Stimulated activated CD4-positive, alpha-beta T cell treated with anti-CD3 and anti-CD28 coated beads, Interleukin-4, amount 100 ng/mL, for 1 hour (primary cell): ENCODE measurements around the gene CHIT1.

Experiments used
- DNase-seq: peaks from one replicate; pipeline ENCODE4 v3.0.0-alpha.2; 2020

Gene CHIT1

DNA sequence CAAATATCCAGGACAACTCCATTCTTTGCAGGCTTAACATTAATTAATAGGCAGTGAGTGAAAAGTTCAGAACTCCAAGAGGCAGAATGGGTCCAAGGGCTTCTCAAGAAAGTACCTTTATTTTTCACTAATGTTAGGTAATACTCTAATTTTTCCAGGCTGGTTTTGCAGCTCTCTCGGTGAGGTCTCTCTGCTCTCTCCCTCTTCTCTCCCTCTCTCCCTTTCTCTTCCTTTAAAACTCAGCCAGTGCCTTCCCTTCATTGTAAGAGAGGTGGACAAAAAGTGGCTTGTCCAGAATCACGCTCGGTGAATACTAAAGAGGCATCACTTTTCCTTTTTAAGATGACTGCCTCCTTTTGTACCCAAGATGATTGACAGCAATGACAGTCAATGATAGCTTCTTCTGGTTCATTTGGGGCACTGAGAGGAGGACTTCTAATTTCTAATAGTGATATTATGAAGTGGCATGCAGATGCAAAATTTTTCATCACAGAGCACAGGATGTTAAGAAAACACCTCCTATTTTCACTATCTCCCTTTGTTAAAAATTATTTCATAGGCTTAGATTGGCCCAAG is 41.7 kb downstream of the CHIT1 start:
- no peak for DNase-seq

DNA sequence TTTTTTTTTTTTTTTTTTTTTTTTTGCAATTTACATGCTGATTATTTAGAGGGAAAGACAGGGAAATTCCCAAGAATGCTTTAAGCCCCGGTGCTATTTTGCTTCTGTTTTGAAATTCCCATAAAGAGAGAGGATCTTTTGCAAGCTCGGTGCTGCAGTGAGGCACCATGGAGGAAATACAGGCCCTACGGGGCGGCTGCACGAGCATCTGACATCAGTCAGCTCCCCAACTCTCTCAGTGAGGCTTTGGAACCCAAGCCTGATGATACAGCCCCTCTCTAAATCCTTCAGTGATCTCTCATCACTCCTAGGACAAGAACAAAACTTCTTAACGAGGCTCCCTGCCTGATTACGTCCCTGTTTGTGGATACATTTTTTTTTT is 42.2 kb downstream of the CHIT1 start:
- no peak for DNase-seq

DNA sequence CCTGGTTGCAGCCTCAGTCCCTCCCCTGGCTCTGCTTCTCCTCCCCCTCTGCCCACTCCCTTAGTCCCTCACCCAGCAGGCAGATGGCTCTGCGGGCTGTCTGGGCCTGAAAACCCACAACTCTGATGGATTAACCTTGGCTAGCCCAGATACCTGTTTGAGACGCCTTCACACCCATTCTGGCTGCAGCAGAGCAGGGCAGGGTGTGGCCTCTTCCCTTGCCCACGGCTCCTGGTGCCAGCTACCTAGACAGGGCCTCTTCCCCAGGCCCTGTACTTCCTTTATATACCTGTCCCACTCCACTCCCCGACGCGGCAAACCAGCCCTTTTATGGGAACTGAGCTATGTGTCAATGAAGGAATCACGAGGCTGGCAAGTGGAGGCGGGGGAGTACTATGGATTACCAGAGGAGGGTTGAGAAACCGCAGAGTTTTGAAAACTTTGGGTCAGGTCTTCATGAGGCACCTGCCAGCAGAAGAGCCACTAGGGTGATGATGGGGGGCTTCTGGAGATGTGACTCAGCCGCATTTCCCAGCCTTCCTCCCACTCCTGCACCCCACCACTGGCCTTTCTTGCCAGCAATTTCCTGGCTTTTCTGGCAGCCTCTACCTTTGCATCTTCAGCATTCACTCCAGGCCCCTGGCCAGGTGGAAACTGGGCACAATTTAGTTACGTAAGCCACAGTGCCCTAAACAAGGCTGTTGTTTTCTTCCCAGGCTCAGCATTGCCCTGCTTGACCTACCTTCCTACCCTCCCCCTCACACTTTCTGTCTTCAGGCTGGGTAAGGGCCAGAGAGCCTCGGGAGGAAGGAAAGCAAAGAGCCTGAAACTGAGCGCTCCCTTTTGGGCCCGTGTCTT is 42.8 kb downstream of the CHIT1 start, which contains the start of gene CHI3L1:
TSS of gene CHI3L1 (minus strand) at position 259 of the 858 bp plus-strand sequence. CDS start at position 178, 81 bp downstream.
- DNase-seq: no peak

DNA sequence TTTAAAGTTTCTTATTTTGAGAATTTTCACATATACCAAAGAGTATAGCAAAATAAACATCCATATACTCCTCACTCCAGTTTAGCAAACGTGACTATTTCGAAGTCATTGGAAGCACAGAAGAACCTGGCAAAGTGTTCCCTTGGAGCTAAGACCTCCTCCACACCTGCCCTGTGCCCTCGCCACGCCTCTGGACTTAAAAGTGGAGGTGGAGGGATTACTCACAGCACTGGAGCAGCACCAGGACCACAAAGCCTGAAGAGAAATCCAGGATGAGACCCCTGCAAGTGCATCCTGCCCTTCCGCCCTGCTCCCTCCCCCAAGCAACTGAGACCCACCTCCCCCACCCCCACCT is 43.4 kb downstream of the CHIT1 start:
- no peak for DNase-seq

DNA sequence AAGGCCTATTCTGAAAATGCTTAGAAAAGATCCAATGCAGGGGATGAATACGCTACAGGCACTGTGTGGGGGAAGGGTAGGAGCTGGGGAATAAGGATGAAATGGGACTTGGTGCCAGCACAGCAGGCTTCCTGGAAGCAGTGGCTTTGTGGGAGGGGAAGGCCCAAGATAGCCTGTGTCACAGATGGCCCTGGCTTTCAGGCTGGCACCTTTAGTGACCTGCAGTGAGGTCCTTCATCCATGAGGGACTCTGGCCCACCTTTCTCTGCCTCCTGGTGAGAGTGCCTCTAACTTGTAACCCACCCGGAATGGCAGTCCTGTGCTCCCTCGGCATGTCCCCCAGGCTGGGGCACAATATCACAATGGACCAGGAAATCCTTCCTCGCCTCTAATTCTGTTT is 43.9 kb downstream of the CHIT1 start:
- no peak for DNase-seq

DNA sequence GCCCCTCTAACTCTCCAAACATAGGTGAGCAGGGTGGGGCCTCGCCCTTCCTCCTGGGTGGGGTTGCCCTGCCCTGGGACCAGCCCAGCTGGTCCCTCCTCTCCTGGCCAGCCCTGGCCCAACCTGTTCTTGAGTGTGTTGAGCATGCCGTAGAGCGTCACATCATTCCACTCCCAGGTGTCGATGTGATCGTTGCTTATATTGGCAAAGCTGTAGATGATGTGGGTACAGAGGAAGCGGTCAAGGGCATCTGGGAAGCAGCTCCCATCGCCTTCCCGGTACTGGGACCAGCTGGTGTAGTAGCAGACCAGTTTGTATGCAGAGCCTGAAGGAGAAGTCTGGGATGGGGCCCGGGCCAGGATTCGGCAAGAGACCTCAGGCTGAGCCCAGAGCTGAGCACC is 44.4 kb downstream of the CHIT1 start:
- DNase-seq: no peak

DNA sequence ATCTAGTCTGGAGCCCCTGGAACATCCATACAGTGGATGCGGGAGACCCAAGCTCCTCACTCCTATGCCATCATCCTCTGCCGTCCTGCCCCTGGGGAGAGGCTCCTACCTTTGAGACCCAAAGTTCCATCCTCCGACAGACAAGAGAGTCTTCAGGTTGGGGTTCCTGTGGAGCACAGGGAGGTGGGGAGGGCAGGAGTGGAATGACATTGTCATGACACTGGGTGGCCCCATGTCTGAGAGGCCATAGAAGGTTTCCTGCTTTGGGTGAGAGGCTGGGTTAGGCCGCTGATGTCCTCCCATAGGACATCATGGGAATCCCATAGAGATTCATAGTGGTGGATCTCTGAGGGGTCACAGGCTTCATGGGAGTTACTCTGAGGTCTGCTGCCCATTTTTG is 45.0 kb downstream of the CHIT1 start:
- DNase-seq: no peak

DNA sequence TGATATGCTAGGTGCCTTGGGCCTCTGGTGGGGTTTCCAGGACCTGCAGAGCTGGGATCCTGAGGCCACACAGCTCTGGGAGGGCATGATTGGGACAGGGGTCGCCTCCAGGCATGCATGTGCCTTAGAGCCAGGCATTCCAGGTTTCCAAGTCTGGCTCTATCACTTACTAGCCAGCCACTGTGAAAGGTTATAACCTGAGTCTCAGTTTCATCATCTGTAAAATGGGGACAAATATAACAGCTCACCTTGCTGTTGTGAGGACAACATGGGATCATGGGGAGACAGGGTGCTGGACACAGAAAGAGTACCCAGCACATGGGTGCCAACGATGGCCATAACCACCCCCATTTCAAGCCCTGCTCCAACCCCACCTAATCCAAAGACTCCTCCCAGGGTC is 45.6 kb downstream of the CHIT1 start:
- DNase-seq: no peak

DNA sequence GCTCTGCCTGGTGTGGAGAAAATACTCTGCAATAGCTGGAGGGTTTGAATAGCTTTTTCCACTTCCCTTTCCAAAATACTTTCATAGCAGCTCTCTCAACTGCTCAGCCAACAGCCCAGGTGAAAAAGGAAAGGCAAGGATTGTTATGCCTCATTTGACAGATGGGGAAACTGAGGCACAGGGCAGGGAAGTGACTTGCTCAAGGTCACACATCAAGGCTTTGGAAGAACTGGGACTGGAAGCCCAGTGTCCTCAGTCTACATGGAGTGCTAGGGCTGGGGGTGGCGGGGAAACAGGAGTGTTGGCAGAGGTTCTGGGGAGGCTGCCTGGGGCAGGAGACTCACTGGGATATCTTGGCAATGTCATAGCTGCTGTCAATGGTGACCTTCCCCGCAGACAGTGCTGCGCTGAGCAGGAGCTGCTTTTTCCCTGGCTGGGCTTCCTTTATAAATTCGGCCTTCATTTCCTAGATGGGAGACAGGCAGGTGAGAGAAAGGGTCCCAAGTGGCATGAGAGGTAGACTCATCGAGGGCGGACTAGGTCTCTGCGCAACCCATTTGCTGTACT is 47.0 kb downstream of the CHIT1 start:
- DNase-seq: no peak

DNA sequence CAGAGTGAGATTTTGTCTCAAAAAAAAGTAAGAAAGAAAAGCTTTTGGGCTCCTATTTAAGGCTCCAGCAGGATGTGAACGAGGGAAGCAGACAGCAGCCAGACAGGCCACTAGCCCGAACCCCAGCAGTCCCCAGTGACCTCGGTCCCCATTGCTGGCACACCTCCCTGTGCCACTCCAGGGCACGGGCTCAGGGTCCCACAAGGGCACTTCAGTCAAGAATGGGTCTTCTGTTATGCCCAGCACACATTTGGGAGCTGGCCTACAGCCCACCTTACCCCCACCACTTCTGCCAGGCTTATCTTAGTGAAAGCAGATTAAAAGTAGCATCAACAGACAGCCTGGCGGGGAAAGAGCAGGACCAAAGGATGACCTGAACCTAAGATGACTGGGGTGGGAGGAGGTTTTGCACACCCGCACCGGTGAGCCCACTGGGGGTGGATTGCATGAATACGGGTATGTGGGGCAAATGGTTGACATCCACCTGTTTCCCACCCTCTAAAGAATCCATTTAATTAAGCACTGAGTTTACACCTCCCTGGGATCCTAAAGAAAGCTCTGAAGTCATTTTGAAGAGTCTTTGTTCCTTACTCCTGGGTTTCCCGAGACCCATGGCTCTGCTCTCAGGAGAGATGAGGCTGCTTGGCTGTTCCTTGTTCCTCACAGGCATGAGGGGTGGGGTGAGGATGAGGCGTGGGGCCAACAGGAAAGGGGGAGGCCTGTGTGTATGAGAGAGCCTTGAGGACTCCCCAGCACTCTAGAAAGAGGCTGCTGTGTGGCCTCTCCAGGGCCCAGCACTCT is 47.7 kb downstream of the CHIT1 start:
- no peak for DNase-seq

DNA sequence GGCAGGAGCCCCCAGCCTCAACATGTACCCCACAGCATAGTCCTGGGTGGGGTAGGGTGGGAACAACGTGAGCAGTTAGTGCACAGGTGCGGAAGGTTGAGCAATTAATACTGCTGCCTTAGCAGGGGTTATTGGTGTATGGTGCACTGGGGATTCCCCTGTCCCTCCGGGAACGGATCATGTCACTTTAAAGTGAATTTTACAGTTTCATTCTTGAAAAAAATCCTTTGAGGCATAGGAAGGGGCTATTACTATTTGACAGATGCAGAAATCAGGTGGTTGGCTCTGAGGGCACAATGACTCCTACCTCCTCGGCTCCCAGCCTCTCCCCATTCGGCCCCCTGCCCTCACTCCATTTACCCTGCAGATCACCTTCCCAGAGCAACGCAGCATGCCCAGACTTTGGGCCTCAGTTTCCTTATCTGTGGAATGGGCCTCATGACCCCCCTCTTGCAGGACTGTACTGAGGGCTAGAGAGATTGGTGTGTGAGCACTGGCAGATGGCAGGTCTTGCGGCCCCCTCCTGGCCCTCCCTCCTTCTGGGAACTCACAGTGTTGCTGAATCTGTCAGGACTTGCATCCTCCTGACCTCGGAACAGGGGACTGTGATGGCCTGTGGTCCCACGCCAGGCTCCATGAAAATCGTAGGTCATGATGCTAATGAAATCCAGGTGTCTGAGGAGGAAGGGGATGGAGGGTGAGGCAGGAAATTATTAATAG is 48.7 kb downstream of the CHIT1 start:
- no peak for DNase-seq

DNA sequence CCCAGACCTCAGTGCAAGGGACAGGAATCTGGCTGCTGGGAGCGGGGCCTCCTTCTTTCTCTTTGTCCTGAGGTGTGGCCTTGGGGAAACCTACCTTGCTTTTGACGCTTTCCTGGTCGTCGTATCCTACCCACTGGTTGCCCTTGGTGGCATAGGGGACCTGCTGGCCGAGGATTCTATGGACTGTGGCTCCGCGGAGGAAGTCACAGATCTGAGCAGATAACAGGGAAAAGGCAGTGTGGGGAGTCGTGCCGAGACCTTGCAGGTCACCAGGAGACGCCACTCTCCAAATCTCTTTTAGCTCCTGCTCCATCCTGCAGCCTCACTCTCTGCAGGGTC is 49.8 kb downstream of the CHIT1 start:
- DNase-seq: no peak

DNA sequence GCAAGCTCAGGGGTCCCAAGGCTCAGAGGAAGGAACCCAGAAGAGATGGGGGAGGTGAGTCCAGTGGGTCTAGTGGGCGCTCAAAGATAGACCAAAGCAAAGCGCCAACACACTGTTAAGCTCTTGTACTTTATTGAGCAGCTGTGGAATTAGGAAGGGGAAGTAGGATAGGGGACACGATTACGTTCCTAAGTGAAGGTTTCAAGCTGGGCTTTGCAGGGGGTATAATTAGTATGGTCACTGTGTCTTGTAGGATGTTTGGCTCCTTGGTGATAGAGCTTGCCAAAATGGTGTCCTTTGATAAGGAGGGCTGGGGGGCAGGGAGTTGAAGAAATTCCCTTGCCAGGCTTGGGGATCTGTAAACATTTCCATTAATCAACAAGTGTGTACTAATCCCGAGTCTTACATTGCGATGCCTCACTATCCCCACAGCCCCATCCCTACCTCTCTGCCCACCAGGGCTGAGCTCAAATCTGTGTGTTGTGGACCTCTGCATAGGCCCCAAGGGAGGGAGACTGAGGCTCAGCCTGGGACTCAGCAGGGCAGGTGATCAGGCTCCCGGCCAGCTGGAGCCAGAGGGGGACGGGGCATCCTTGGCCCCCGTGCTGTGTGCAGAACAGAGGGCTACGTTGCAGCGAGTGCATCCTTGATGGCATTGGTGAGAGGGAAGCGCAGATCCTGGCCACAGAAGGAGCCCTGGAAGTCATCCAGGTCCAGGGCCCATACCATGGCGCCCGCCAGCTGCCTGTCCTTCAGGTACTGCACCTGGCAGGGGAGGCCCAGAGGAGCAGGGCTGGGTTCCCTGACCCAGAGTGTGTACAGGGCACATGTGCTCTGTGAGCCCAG is 50.4 kb downstream of the CHIT1 start:
- no peak for DNase-seq

DNA sequence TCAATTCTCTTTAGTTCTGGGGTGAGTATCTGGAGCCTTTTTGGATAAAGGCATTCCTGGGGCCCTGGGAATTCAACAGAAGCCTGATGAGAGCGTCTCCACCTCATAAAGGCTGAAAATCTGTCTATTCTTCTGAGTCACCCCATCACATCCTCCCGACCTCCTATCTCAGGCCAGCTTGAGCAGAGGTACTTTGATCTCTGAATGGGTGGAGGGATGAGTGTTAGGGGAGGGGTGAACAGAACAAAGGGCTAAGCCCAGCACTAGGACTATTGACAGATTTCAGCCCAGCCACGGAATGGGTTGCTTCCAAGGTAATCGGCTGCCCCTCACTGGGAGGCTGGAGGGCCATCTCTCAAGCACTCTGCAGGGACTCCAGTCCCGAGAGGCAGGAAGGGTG is 51.4 kb downstream of the CHIT1 start:
- no peak for DNase-seq

DNA sequence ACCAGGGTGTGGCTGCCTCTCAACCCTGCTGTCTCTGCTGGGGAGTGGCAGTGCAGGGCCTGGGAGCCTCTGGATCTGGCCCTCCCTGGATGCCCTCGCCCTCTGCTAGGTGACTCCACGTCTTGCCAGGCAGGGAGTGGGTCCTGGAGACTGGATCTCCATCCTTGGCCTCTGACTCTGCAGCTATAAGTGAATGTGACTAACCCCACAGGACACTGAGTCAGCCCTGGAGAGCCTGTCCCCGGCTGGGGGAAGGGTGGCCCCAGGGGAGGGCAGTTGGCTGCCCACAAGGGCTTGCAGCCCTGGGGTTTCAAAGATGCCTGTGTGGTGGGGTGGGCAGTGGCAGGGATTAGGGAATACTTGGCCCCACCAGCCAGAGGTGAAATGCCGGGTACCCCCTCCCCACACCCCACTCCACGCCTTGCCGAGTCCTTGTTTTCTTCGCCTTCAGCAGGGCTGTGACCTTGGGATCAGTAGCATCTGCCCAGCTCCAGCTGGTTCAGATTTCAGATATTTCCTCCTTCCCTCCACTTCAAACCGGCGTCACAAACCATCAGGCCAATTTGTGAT is 51.9 kb downstream of the CHIT1 start:
- no peak for DNase-seq

DNA sequence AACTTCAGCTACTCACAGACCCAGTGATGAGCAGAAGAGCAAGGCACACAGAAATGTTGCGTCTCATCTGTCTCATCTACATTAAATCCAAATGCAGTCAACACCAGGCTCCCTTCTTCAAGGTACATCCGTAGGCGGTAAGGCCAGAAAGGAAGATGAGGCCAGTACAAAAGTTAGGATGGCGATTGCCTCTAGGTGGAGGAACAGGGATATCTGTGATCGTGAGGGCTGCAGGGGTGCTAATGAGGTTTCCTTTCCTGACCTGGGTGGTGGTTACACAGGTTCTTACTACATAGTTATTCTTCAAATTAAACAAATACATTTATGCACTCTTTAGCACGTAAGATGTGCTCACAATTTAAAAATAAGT is 52.5 kb downstream of the CHIT1 start:
- no peak for DNase-seq

DNA sequence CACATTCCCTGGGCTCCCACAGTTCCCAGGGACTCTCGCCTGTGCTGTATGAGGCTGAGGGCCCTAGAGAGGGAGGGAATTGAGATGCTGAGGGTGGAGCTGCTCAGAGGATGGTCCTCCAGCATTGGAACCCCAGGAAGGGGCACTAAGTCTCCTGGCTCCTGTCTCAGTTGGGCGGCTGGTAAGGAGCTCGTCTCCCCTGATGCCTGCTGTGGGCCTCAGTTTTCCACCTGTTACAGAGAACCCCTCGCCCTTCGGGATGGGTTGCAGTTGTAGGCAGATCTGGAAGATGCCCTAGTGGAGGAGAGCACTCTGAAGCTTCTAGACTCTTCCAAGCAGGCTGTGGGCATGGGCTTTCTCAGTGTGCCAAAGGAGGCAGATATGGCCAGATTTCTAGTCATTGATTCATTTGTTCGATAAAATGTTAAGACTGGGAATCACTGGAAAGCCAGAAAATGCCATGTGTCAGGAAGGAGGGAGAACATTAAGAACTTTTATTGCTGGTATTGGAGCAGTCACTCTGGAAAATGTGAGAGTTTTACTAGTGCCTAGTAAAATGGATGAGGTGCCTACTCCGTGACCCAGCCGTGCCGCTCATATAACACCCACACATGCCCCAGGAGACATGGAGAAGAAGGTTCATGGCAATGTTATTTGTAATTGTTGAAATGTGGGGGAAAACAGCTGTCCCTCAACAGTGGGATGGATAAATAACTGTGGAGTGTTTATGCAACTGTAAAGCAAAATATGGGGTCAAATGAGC is 53.0 kb downstream of the CHIT1 start:
- no peak for DNase-seq

DNA sequence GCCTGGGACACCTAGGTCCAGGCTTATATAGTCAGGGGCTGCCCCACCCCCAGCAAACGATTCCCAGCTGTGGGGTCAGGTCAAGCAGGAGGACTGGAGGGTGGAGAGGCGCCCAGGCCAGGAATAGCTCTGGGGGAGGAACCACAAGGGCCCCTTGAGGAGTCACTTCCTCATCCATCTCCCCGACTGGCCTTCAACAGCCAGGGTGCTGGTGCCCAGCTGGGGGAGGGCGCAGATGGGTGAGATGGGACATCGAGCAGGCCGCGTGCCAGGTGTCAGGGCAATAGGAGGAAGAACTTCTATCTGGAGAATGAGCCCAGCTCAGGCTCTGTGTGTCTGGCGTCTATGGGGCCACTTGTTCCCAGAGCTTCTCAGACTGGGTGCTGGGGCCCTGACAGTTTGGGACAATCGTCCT is 53.6 kb downstream of the CHIT1 start:
- no peak for DNase-seq

DNA sequence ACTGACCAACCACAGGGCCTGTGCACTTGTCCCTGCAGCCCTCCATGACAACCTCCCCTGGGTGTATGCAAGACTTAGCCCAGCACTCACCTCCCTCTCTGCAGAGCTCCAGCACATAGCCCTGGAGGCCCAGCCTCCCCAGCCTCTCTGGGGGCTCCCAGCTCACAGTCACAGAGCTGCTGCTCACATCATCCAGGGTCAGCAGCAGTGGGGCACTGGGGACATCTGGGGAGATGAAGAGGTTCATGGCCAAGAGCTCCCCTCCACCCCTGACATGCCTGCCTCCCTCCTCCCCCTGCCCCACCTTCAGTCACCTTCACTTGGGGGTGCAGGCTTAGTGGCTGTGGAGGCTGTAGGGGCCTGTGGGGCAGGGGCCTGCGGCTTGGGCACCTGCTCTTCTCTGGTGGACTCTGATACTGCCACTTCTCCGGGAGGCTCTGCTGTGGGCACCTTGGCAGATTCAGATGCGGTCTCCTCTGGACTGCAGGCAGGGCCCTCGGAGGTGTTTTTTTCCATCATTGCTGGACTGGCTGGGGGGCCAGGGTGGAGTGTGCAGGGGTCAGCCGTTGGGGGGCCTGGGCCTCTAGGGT is 54.1 kb downstream of the CHIT1 start, which contains the start of gene MYBPH:
TSS of gene MYBPH (minus strand) at position 590 of the 590 bp plus-strand sequence. CDS start at position 519, 71 bp downstream.
- no peak for DNase-seq

DNA sequence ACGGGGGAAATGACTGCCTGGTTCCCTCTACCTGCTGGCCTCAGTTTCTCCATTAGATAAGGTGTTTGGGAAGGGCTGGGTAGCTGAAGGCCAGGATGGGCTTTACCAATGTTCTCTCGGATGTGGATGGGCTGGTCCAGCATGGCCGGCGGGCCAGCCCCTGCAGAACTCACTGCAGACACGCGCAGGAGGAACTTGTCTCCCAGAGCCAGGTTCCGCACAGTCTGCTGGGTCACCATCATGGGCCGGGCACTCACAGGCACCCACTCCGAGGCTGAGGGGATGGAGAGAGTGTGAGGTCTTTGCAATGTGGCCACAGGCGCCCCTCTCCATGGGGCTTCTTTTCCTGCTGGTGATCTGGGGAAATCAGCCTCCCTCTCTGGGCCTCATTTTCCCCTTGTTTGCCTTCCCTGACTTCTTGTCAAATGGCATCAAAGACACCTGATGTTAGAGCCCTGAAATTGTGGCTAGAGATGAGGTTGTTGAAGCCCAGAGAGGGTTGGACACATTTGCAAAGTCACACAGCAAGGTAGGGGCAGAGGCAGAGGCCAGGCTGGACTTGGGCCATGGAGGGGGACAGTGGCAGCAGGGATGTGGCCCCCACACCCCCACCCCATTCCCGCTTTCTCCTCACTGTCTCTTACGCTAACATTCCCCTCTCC is 55.0 kb downstream of the CHIT1 start:
- DNase-seq: no peak
